ENCODE data around the gene UTS2R.
A peak's percentile ranks its signal among the peaks of the same experiment; 100 is the strongest.
"Not testable (repeated sequence)": the region's sequence is repeated elsewhere in the genome, so short reads cannot be mapped to it uniquely, and the experiment has no call there.

UTS2R gene

DNA sequence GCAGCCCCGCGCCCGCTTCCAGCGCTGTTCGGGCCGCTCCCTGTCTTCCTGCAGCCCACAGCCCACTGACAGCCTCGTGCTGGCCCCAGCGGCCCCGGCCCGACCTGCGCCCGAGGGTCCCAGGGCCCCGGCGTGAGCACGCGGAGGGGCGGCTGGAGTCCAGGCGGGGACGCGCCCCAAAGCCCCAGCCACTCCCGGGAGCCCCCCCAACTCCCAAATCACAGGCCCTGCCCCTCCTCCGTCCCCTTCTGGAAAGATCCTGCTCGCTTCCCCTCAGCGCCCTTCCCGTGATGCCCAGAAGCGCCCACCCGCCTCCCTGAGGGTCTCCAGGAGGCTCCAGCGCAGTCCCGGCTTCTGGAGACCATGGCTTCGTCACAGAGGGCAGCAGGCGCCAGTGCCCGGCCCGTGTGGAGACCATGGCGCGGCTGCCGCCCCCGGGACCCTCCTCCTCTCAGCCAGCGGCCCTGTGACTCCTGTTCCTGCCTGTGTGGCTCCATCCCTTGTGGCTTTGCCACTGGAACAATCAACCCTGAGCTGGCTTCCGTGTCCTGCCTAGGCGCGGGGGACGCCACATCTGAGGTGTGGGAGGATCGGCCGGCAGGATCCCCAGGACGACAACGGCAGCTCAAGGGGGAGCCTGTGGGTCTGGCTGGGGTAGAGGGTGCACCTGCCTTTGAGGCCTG, 3.9 kb downstream of the UTS2R start:
- DNase-seq (ENCODE audit: low read depth) = no peak

DNA sequence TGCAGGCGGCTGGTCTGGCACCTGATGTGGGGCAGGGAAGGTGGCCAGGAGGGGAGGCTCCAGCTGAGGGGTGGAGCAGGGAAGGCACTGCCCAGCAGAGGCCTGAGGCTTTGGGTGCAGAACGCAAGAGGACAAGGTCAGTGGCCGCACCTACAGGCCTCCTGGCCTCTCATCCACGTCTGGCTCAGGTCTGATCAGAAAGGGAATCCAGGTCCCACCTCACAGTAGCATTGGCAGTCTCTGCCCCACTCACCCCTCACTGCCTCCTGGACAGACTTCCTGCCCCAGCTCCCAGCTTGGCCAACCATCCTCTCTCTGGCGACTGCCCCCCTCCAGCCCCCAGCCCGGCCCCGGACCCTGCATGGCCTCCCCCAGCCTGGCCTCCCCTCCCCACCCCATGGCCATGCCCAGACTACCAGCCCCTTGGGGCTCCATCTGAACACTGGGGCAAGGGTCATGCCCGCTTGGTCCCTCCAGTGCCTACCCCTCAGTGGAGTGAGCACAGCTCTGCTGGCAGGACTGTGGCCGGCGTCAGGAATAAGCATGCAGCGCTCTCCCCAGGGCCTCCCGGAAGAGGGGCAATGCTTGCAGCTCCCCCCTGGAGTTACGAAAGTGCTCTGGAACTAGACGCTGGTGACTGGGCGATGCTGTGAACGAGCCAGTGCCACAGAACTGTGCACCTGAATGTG, 4.6 kb downstream of the UTS2R start:
- DNase-seq (ENCODE audit: low read depth) = no peak

- DNase-seq (ENCODE audit: low read depth) = not testable (repeated sequence)
These were observed 5.7 kb downstream of the UTS2R start for GRCh38 chr17:82377294-82377693.

DNA sequence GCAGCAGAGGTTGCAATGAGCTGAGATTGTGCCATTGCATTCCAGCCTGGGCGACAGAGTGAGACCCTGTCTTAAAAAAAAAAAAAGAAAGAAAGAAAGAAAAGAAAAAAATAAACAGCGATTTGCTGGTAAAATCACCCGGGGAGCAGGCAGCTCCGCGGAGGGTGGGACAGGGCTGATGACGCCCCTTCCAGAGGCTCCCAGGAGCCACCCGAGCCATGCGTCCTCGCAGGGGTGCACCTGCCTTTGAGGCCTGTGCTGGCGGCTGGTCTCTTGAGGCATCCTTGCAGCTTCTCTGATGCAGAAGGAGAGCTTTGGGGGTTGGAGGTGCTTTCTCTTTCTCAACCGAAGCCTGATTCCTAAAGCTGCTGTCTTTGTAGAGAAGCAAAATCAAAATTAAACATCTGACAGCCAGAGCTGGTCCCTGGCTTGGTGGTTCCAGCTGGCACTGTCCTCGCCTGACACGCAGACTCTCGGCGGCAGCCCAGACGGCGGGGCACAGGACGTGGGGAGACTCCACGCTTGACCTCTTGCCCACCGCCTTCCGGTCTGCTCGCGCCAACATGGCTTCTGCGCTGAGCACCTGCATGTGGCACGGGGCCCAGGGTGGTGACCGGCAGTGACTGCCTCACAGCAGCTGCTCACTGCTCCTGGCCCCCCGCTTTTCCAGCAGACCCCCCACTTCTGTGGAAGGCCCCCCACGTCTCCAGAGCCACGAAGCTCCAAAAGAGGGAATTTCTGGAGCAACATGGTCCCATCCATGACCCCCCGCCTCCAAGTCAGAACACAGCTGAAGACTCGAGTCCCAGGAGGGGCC, 6.6 kb downstream of the UTS2R start:
- no peak for DNase-seq (ENCODE audit: low read depth)

DNA sequence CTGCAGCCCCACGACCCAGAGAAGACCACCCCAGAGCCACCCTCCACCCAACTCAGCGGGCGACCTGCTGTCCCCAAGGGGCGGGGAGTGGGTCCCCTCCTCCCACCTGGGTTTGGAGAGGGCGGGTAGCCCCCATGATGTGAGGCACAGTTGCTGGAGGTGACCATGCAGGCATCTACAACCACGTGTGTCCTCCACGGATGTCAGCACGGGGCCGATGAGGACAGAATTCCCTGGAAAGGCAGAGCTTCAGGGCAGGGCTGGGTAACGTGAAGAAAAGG, 7.1 kb downstream of the UTS2R start:
- no peak for DNase-seq (ENCODE audit: low read depth)

DNA sequence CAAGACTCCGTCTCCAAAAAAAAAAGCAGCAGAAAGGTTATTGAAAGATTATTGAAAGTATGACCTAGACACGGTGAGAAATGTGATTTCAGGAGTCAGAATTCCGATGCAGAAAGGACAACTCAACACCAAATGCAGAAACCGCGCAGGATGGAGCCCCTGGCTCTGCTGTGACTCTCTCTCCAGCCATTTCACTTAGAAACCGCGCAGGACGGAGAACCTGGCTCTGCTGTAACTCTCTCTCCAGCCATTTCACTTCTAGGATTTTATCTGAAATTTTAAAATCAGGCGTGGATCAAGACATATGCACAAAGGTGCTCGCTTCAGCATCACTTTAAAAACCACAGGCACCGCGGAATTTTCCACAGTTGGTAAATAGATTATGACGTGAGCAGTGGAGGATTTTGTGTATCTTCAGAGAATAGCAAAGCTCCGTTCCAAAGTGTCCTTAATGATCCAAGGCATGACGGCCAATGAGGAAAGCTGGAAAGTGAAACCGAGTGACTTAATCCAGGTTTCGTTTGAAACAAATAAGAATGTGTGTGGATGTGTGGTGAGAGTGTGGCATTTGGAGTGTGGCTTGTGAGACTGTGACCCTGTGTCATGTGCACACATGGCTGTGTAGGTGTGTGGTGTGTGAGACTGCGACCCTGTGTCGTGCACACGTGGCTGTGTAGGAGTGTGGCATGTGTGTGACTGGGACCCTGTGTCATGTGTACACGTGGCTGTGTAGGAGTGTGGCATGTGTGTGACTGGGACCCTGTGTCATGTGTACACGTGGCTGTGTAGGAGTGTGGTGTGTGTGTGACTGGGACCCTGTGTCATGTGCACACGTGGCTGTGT, 9.5 kb downstream of the UTS2R start:
- peak; percentile 61 for DNase-seq (ENCODE audit: low read depth)

- DNase-seq (ENCODE audit: low read depth) = not testable (repeated sequence)
These were observed 10.1 kb downstream of the UTS2R start for GRCh38 chr17:82381703-82382009.

GRCh38 chr17:82382220-82382932, 10.8 kb downstream of the UTS2R start:
- DNase-seq (ENCODE audit: low read depth) = not testable (repeated sequence)

DNA sequence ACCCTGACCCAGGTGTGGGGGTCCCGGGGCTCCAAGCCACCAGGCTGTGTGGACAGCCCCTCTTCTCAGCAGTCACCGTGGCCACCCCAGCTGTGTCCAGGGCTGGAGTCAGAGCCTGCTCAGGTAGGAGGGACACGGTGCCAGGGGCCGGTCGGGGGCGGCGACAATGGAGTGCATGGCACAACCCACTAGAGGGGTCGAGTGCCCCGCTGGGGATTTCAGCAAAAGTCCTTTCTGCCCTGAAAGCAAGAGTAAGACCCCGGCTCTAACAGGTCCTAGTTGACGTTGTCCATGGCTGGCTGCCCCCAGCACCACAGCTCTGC, 11.3 kb downstream of the UTS2R start:
- no peak for DNase-seq (ENCODE audit: low read depth)

GRCh38 chr17:82383411-82383810, 11.8 kb downstream of the UTS2R start:
- no peak for DNase-seq (ENCODE audit: low read depth)

DNA sequence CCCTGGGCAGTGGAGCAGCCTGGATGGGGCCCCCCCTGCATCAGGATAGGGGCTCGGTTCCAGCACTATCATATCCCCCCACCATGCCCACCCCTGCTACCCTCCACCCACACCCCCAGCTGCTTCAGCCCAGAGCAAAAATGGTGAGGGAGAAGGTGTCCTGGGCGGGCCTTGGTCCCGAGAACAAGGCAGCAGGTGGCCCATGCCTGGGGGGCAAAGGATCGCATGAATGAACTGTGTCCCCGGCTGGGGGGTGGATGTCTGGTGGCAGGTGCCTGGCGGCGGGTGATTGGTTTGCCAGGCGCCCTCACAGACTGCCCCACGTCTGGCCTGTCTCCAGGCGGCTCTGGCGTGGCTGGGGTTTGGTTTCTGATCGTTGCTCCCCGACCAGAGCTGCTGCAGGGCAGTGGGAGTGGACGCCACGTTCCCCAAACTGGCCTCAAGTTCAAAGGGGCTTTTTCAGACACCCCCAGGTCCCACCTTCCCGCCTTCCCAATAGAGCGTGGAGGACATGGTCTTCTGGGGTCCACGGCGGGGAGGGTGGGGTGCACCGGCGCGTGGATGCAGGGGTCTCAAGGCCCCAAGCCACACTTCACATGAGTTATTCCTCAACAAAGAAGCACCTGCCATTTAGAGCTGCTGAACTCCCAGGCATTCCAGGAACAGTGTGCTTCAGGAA, 12.6 kb downstream of the UTS2R start:
- no peak for DNase-seq (ENCODE audit: low read depth)

GRCh38 chr17:82384730-82385481, 13.3 kb downstream of the UTS2R start:
- DNase-seq (ENCODE audit: low read depth) = peak; percentile 33

DNA sequence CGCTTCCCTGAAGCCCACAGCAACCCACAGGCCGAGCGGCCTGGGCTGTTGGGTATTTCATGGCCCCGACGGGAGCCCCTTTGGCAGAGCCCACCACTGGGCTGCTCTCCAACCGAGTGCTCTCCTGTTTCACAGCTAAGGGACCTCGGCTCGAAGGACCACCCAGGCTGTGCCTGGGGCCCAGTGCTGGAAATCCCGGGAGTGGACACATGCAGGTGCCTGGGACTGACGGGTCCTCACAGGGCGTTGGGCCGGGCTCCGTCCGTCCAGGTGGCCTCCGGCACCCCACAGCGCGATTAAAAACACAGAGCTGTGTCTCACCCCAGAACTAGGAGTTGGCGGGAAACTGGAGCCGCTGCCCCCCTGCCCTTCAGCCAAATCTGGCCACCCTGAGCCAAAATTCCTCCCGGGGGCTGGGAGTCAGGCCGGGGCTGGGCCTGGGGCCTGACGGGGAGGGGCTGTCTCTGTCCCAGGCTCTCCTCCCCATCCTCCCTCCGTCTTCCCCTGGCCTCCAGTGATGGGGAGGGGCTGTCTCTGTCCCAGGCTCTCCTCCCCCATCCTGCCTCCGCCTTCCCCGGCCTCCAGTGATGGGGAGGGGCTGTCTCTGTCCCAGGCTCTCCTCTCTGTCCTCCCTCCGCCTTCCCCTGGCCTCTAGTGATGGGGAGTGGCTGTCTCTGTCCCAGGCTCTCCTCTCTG, 14.1 kb downstream of the UTS2R start:
- DNase-seq (ENCODE audit: low read depth) = no peak

DNA sequence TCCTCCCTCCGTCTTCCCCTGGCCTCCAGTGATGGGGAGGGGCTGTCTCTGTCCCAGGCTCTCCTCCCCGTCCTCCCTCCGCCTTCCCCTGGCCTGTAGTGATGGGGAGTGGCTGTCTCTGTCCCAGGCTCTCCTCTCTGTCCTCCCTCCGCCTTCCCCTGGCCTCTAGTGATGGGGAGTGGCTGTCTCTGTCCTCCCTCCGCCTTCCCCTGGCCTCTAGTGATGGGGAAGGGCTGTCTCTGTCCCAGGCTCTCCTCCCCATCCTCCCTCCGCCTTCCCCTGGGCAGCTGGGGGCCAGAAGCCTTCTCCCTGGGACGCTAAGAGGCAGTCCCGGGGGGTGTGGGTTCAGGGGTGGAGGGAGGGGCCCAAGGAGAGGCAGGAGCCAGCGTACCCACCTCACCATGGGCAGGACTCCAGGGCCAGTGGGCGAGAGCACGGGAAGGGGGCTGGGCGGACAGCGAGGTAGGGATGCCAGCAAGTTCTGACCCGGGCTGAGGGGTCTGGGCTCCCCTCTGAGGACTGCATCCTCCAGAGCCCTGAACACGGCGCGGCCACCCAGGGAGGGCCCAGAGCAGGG, 14.8 kb downstream of the UTS2R start:
- no peak for DNase-seq (ENCODE audit: low read depth)

GRCh38 chr17:82386881-82387704, 15.5 kb downstream of the UTS2R start:
- DNase-seq (ENCODE audit: low read depth) = no peak

GRCh38 chr17:82387705-82388106, 16.1 kb downstream of the UTS2R start:
- no peak for DNase-seq (ENCODE audit: low read depth)

DNA sequence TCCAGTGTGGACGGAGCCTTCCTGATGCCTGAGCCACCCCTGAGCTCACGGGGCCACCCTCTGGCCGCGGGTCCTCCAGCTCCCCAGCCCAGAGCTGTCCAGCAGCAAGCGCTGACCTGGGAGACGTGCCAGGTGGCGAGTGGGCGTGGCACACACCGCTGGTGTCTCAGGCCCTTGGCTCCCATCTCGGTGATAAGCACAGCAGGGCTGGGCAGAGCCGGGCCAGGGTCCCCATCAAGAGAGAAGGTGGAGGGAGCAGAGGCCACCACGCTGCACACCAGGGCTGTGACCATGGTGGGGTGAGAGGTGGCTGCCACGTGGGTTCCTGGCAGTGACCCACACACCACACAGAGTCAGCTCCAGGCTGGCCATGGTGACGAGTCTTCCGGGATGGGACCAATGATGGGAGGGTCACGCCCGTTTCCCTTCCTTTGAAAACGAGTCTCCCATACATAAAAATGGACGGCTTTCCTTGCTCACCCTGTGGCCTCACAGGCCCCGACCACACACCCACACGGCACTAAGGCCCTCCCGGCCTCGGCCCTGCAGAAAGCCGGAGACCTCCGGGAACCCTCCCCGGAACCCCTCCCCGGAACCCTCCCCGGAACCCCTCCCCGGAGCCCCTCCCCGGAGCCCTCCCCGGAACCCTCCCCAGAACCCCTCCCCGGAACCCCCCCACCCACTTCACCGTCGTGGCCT, 16.8 kb downstream of the UTS2R start:
- no peak for DNase-seq (ENCODE audit: low read depth)

DNA sequence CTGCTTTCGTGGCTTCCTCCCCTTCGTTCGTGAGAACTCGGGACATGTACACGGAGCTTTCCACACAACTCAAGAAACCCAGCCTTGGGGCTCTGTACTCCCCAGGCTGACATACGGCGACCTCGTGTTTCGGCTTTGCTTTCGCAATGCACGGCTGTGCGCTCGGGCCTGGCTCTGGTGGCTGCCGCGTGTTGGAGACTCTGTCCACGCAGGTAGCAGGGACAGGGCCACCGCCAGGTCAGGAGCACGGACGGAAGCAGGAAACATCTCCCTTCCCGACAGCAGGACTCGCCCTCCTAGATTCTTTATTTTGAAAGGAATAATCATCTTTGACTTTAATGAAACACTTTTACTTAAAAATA, 17.3 kb downstream of the UTS2R start:
- no peak for DNase-seq (ENCODE audit: low read depth)
